Measurements from ENCODE around the gene SPATA31A7. TPM values are rescaled to one million over a fixed set of nuclear protein-coding genes. Genes with fewer than 3 reads are reported as not detected.
"Not testable (repeated sequence)": the region's sequence is repeated elsewhere in the genome, so short reads cannot be mapped to it uniquely, and the experiment has no call there.

SPATA31A7 gene
- polyA plus RNA-seq (2012; ENCODE audit: insufficient read length, low read depth): not detected

DNA sequence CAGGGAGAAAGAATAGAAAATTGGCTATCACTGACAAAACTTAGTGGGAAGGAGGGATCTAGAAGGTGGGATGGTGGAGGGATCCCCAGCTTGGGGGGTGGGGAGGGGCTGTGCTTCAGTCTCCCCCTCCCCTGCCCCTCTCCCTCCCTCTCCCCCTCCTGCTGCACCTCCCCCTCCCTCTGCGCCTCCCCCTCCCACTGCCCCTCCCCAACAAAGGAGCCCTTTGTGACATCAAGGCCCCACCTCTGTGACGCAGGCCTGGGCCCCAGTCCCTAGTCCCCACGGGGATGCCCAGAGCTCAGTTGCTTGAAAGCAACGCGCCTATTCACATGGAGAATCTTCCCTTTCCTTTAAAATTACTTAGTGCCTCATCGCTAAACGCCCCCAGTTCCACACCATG, at the start of gene SPATA31A7:
Gene SPATA31A7 (plus strand): TSS at position 301 of the 400 bp plus-strand sequence. CDS start 29 bp downstream, at position 330.
- not testable (repeated sequence) for TF ChIP-seq FOXP2 (optimal IDR thresholded peaks at IDR 0.05; ENCODE audit: borderline replicate concordance, extremely low read depth, extremely low read length, insufficient read depth); TAF1 (IDR thresholded peaks at IDR 0.05; ENCODE audit: borderline replicate concordance, insufficient read depth, low read length); POLR2AphosphoS5 (IDR thresholded peaks at IDR 0.05; ENCODE audit: low read depth, low read length)
